SK-MEL-5 (cell line): ENCODE results near the gene NKAPL. TPM values are rescaled to one million over a fixed set of nuclear protein-coding genes. Genes with fewer than 3 reads are reported as not detected.

Experiments used
- DNase-seq: peaks from one replicate; pipeline ENCODE4 v3.0.0-alpha.2; 2016; ENCODE audit warnings: low read depth, low spot score
- in situ Hi-C: cut with HindIII; loops from 2 replicates; pipeline ENCODE4 v1.10.0; 2016; ENCODE audit warnings: low sequenced_read_pairs, high pct_unique_total_duplicates, low pct_unique_long_range_greater_than_20kb
- total RNA-seq: library from RNA; depleted of rRNA; stranded (reverse); fragments of >200 nt; shearing (Covaris generic); gene quantifications from 2 replicates; pipeline ENCODE4 v1.2.3, GENCODE V29; 2014

The NKAPL gene
- total RNA-seq, 1 experiment from 2014 or later = not detected

- no peak for DNase-seq
- in situ Hi-C loops = no loop called here
Observed at GRCh38 chr6:28239636-28240035, 19.5 kb upstream of the NKAPL start.

DNA sequence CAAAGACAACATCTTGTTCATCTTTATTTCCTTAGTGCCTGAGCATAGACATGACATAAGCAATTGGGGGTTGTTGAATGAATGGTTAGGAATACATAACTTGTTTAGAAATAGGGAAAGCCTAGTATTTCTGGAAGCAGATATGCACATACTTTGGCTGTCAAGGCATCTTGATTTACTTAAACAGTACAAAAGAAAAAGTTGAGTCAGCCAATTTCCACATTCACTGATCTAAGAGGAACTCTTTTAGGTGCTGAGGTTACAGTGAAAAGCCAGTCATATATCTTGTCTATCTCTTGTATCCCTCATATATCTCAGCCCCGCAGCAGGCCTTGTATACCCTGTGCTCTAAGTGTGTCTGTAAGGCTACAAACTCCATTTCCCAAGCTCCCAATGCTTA lies 18.6 kb upstream of the NKAPL start:
- in situ Hi-C loops = no loop called here
- DNase-seq = no peak

DNA sequence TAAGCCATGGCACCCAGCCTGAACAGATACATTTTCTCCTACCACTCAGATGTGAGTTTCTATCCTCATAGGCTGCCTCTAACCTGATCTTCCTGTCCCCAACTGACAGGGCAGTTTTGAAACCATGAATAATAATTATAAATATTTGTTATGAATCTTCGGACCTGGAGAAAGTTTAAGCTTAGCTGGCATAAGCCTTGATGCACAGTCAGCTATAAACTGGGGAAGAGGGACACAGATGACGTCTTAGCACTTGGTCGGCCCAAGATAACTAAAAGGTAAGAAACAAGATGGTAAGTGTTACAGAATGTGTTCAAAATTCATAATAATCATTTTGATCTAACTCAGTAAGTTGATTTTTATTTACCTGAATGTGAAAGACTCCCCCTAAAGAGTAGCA lies 15.2 kb upstream of the NKAPL start:
- in situ Hi-C loops = no loop called here
- DNase-seq = no peak

DNA sequence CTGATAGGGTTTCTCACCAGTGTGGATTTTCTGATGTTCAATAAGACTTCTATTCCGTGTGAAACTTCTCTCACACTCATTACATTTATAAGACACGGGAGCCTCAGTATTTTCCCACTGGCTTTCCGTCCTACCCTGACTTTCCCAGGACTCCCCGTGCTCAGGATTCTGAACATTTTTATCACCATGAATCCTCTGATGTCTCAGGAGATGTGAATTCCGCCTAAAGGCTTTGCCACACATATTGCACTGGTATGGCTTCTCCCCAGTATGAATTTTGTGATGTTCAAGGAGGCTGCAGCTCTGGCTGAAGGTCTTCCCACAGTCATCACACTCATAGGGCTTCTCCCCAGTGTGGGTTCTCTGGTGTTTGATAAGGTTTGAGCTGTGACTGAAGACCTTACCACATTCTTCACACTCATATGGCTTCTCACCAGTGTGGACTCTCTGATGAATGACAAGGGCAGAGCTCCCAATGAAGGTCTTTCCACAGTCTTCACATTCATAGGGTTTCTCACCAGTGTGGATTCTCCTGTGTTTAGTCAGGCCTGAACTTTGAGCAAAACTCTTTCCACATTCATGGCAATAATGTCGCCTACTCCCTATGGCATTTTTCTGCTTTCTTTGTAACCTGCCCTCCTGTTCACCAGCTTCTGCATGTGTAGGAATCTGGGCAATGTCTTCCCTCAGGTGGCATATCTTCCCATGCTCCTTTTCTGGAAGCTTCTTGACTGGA lies 13.7 kb upstream of the NKAPL start:
- DNase-seq = no peak
- in situ Hi-C loops = no loop called here

GRCh38 chr6:28248916-28249315 lies 10.2 kb upstream of the NKAPL start:
- DNase-seq = no peak
- in situ Hi-C loops = no loop called here

DNA sequence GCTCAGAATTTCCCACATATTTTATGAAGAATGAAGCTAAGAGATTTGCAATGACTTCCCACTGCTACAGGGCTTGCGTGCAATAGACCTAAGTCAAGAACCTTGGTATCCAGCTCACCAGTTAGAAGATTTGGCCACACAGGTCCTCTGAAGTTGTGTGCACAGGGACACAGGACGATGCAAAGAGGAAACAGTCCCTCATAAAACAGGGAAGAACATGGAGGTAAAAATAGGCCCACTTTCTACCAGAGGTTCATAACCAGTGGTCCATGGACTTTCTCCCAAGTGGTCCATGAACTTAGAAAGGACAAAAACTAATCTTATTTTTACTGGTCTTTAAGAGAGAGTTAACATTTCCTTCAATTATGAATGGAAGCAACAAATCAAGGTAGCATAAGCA lies 8.3 kb upstream of the NKAPL start:
- in situ Hi-C loops = no loop called here
- DNase-seq = no peak

- no peak for DNase-seq
- in situ Hi-C loops = no loop called here
Observed at GRCh38 chr6:28251661-28252008, 7.5 kb upstream of the NKAPL start.

DNA sequence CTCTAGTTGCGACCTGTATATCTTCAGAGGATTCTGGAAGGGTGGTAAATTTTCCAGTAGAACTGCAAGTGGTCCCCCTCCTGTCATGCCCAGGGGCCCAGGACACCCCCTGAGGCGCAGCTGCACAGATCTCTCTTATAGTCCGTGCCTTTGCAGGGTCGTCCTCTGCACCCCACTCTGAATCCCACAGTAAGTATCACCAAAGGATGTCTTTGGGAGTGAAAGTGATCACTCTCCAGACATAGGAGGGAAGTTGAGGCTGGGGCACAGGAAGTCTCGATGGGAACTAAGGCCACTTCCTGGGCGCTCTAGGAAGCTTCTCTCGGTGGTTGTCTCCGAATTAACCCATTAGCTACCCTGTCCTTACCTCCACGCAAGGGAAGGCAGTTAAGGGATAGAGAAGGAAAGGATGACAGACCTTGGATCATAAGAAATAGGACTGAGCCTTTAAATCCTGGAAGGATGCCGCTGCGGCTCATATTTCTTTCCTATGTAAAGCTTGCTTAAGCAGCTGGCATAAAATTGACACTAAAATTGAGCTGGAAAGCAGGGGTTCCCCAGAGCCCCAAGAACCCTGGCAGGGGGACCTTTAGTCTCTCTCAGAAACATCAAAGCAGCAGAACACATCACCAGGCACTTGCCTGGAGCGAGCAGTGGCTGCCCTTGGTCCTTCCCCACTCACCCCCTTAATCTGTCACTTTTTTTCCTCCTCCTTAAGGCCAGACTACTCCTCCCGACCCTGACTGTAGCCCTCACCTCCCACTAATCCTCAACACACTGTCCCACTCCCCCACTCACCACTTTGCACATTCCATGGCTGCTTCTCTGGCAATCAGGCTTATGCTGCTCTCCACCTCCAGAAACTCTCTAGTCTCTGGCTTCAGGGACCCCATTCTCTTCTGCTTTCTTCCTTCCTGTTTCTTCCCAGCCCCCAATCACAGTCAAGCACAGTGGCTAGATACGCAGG lies 6.8 kb upstream of the NKAPL start, which contains the start of gene ZKSCAN4:
Gene ZKSCAN4, minus strand, starts transcription at position 261 of the 967 bp plus-strand sequence. CDS start 289 bp downstream, outside the sequence.
- peak; percentile 91 for DNase-seq
- in situ Hi-C loops = no loop called here

DNA sequence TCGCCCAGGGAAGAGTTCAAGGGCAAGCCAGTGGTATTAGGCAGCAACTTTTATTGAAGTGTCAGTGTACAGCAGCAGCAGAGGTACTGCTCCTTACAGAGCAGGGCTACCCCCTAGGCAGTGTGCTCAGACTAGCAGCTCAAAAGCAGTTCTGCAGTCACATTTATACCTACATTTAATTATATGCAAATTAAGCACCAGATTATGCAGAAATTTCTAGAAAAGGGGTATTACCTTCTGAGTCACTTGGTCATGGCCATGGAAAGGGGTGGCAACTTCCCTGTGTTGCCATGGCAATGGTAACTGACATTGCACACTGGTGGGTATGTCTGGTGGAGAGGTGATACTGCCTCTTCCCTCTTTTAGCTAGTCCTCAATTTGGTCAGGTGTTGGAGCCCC lies 5.0 kb upstream of the NKAPL start:
- in situ Hi-C loops = no loop called here
- no peak for DNase-seq

- DNase-seq = no peak
- in situ Hi-C loops = no loop called here
Observed at GRCh38 chr6:28257042-28257441, 2.1 kb upstream of the NKAPL start.

- DNase-seq = no peak
- in situ Hi-C loops = no loop called here
Observed at GRCh38 chr6:28263922-28264321, 4.8 kb downstream of the NKAPL start.

DNA sequence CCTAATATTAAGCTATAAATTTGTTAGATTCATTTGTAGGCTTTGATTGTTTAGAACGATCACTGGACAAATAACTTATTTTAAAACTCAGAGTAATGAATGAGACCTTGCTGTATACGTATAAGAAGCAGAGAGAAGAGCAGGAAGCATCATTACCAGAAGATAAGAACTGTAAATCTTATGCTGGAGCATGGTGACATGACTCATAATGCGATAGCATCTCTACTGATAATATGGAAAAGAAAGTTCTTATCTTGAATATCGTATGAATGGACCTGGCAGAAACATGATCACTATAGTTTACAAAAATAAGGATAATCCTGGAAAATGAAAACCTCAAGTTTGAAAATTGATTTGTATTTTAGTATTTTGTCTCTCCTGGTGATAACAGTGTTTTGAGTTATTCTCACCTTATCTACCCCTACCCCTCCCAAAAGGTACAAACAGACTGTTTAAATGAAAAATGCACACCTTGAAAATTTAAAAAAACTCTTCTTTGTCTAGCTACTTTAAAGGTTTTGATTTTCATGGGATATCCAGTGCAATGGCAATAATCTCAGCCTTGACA lies 5.8 kb downstream of the NKAPL start:
- in situ Hi-C loops = no loop called here

DNA sequence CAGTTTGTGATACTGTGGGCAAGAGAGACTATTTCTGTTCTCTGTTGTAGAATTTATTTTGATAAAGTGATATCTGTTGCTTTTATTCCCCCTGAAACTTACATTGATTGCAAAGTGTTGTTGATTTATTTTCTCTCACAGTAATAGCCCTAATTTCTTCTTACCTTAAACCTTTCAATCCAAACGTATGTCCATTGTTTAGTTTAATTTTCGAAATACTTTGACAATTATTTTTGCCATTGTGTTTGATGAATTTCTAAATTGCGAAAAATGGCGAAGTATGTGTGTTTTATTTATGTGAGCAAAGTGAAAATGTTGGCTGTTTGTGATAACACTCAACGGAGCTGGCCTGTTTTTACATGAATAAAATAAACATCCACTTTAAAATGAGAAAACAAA lies 7.5 kb downstream of the NKAPL start:
- no peak for DNase-seq
- in situ Hi-C loops = no loop called here

More for the DNA sequence above, 5.8 kb downstream of the NKAPL start:
- DNase-seq = no peak

GRCh38 chr6:28266962-28267694 lies 8.0 kb downstream of the NKAPL start, which contains the start of gene ZSCAN26:
Gene ZSCAN26 (plus strand): TSS chr6:28267143. CDS start chr6:28271920, 4,777 bp downstream.
- peak; percentile 89 for DNase-seq
- in situ Hi-C loops = no loop called here

GRCh38 chr6:28267695-28268059 lies 8.6 kb downstream of the NKAPL start:
- DNase-seq = no peak
- in situ Hi-C loops = no loop called here

DNA sequence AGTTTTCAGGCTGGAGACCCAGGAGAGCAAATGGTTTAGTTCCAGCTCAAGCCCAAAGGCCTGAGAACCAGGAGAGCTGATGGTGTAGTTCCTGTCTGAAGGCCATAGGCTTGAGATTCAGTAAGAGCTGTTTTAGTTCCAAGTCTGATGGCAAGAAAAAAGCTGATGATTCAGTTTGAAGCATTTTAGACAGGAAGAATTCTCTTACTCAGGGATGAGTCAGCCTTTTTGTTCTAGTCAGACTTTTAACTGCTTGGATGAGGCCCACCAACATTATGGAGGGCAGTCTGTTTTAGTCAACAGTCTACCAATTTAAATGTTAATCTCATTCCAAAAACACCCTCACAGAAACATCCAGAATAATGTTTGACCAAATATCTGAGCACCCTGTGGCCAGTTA lies 10.4 kb downstream of the NKAPL start:
- in situ Hi-C loops = no loop called here

GRCh38 chr6:28274888-28275287 lies 15.8 kb downstream of the NKAPL start:
- no peak for DNase-seq
- in situ Hi-C loops = no loop called here

More for the DNA sequence above, 10.4 kb downstream of the NKAPL start:
- no peak for DNase-seq

DNA sequence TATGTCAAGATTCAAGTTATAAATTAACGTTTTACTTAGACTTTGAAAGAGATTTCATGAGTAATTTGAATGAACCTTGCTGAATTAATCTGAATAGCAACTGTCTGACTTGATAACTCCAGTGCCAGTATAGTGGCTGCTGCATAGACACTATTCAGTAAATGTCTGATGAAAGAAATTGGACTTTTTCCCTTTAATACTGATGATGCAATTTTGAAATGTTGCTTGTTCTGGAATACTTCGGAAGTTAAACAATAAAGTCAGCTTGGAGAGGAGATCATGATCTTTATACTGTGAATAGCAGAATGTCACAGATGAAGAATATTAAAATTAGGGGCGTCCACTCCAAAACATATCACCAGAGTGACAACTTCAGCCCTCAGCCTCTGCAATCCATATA lies 18.6 kb downstream of the NKAPL start:
- in situ Hi-C loops = no loop called here
- DNase-seq = no peak
